ENCODE data around the gene OR6S1. TPM values are rescaled to one million over a fixed set of nuclear protein-coding genes. Genes with fewer than 3 reads are reported as not detected.

The OR6S1 gene
- polyA plus RNA-seq, 1 of the 3 experiments (the other 2 are of a cell fraction), result not detected

DNA sequence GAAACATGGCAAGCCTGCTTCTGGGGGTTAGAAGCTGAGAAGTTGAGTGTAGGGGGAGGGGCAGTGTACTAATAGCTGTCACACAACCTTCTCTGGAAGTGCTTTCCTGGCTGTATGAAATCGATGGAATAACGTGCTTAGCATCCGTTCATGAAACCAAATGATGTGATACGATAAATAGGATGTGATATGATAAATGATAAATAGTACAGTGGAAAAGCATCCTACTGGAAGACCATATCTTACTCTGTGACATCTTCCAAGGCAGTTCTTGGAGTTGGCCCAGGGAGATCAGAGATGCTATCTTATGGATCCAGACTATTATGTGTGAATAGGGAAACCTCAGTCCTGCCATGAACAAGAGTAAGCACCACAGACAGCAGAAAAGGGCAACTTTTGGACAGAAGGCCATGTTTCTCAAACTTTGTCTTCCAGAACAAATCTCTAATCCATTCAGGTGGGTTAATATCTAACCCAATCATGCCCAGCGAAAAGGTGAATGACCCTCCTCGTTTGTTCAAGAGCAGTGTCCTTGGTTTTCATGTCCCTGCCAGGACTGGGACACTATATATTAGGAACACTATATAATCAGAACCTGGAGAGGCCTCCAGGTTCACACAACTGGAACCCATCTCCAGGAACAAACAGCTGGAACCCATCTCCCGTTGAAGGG is 46.8 kb upstream of the OR6S1 start, which contains the start of gene ANG (continued):
- TF ChIP-seq, protein P1, sequence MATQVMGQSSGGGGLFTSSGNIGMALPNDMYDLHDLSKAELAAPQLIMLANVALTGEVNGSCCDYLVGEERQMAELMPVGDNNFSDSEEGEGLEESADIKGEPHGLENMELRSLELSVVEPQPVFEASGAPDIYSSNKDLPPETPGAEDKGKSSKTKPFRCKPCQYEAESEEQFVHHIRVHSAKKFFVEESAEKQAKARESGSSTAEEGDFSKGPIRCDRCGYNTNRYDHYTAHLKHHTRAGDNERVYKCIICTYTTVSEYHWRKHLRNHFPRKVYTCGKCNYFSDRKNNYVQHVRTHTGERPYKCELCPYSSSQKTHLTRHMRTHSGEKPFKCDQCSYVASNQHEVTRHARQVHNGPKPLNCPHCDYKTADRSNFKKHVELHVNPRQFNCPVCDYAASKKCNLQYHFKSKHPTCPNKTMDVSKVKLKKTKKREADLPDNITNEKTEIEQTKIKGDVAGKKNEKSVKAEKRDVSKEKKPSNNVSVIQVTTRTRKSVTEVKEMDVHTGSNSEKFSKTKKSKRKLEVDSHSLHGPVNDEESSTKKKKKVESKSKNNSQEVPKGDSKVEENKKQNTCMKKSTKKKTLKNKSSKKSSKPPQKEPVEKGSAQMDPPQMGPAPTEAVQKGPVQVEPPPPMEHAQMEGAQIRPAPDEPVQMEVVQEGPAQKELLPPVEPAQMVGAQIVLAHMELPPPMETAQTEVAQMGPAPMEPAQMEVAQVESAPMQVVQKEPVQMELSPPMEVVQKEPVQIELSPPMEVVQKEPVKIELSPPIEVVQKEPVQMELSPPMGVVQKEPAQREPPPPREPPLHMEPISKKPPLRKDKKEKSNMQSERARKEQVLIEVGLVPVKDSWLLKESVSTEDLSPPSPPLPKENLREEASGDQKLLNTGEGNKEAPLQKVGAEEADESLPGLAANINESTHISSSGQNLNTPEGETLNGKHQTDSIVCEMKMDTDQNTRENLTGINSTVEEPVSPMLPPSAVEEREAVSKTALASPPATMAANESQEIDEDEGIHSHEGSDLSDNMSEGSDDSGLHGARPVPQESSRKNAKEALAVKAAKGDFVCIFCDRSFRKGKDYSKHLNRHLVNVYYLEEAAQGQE (IDR thresholded peaks at IDR 0.05; ENCODE audit: low read depth, low read length), result no peak

DNA sequence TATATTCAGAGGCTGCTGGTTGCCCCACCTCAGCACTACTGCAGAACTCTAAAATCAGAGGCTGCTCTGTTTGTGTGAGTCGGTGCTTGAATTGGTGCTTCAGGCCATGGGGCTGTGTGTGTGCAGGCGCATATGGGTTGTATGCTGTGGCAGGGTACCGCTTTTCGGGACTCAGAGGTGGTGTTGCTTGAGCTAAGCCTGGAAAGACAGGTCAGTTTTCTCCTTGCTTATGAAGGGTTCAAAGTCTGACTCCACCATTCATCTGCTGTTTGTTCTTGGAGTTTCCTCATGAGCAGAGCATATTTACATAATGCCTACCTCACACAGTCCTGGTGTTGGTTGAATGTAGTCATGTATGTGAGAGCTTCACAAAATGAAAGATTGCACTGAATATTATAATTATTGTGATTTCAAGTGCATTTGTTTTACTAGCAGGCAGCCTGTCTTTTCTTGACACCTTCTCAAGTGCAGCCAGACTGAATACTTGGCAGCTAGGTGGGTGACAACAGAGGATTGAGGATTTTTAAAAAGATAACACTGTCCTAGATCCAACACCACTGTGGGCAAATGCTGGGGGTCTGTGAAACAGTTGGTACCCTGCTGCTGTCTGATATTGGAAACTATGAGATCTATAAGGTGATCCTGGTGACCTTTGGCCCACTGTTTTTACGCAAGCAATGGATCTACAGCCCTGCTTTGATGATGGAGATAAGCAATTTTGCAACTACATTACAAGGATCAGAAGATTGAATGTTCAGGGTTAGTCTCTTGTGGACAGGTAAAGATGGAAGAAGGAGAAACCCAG is 46.1 kb upstream of the OR6S1 start:
- DNase-seq, result no peak
- H3K27ac ChIP-seq (ENCODE audit: low read depth in 2 of 2, low read length in 1 of 2), result no peak overlapping the region
- no peaks in the 10 kb centered on the region for H3K27me3 ChIP-seq (ENCODE audit: insufficient read depth)
- H3K9me2 ChIP-seq, result no peaks in the 10 kb centered on the region
- H3F3A ChIP-seq (replicated peaks; ENCODE audit: insufficient read depth), result peaks cover 19% of the 10 kb centered on the region
- no peaks in the 10 kb centered on the region for H3K9me3 ChIP-seq
- H3K9ac ChIP-seq, result no peak overlapping the region
- no peak overlapping the region for H3K4me2 ChIP-seq
- no peaks in the 10 kb centered on the region for H3K79me2 ChIP-seq (ENCODE audit: insufficient read depth)
- H4K20me1 ChIP-seq (ENCODE audit: insufficient read depth), result no peaks in the 10 kb centered on the region
- POLR2A ChIA-PET, result no interaction called here
- H3K4me1 ChIP-seq (ENCODE audit: control insufficient read depth in 1 of 2, insufficient read depth in 2 of 2, low read depth in 1 of 2, low read length in 1 of 2), result peaks cover 0 to 11% of the 10 kb centered on the region in 2 experiments; a peak in 1 of 4 replicates
- no peaks in the 10 kb centered on the region for H3K36me3 ChIP-seq (replicated peaks in 1 of 2; ENCODE audit: control insufficient read depth in 1 of 2, insufficient read depth in 2 of 2, low read length in 1 of 2)
- 80% methylated on average over 4 of the region's 5 CpGs for WGBS (ENCODE audit: low lambda C conversion rate)
- H2AFZ ChIP-seq (ENCODE audit: low read depth), result no peak overlapping the region
- CTCF ChIA-PET, result interaction anchor here (1.5 kb wide), 1 partner anchor 79 kb away, joined by 3 read pairs; no protein-coding TSS in a partner anchor
- H3K4me3 ChIP-seq (ENCODE audit: low read depth in 2 of 2, low read length in 1 of 2), result no peak overlapping the region
- no peak for TF ChIP-seq CHD2 (IDR thresholded peaks at IDR 0.05; ENCODE audit: low read length, partially characterized antibody)
- TF ChIP-seq, protein P2, sequence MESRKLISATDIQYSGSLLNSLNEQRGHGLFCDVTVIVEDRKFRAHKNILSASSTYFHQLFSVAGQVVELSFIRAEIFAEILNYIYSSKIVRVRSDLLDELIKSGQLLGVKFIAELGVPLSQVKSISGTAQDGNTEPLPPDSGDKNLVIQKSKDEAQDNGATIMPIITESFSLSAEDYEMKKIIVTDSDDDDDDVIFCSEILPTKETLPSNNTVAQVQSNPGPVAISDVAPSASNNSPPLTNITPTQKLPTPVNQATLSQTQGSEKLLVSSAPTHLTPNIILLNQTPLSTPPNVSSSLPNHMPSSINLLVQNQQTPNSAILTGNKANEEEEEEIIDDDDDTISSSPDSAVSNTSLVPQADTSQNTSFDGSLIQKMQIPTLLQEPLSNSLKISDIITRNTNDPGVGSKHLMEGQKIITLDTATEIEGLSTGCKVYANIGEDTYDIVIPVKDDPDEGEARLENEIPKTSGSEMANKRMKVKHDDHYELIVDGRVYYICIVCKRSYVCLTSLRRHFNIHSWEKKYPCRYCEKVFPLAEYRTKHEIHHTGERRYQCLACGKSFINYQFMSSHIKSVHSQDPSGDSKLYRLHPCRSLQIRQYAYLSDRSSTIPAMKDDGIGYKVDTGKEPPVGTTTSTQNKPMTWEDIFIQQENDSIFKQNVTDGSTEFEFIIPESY (IDR thresholded peaks at IDR 0.05; ENCODE audit: borderline replicate concordance, low read depth), result no peak
- no peak for TF ChIP-seq FOXJ3 (CRISPR knock-in tag; IDR thresholded peaks at IDR 0.05)
- TF ChIP-seq, protein P3, sequence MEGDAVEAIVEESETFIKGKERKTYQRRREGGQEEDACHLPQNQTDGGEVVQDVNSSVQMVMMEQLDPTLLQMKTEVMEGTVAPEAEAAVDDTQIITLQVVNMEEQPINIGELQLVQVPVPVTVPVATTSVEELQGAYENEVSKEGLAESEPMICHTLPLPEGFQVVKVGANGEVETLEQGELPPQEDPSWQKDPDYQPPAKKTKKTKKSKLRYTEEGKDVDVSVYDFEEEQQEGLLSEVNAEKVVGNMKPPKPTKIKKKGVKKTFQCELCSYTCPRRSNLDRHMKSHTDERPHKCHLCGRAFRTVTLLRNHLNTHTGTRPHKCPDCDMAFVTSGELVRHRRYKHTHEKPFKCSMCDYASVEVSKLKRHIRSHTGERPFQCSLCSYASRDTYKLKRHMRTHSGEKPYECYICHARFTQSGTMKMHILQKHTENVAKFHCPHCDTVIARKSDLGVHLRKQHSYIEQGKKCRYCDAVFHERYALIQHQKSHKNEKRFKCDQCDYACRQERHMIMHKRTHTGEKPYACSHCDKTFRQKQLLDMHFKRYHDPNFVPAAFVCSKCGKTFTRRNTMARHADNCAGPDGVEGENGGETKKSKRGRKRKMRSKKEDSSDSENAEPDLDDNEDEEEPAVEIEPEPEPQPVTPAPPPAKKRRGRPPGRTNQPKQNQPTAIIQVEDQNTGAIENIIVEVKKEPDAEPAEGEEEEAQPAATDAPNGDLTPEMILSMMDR (IDR thresholded peaks at IDR 0.05), result no peak
- no peak for TF ChIP-seq EZH2phosphoT487 (IDR thresholded peaks at IDR 0.05; ENCODE audit: borderline replicate concordance, low read depth)
- TF ChIP-seq, protein P4, sequence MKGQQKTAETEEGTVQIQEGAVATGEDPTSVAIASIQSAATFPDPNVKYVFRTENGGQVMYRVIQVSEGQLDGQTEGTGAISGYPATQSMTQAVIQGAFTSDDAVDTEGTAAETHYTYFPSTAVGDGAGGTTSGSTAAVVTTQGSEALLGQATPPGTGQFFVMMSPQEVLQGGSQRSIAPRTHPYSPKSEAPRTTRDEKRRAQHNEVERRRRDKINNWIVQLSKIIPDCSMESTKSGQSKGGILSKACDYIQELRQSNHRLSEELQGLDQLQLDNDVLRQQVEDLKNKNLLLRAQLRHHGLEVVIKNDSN (IDR thresholded peaks at IDR 0.05; ENCODE audit: borderline replicate concordance, low read depth), result no peak
- no peak for TF ChIP-seq RCOR1 (IDR thresholded peaks at IDR 0.05; ENCODE audit: low read length)
- no peak for TF ChIP-seq JUND (IDR thresholded peaks at IDR 0.05)
- TF ChIP-seq, protein P5, sequence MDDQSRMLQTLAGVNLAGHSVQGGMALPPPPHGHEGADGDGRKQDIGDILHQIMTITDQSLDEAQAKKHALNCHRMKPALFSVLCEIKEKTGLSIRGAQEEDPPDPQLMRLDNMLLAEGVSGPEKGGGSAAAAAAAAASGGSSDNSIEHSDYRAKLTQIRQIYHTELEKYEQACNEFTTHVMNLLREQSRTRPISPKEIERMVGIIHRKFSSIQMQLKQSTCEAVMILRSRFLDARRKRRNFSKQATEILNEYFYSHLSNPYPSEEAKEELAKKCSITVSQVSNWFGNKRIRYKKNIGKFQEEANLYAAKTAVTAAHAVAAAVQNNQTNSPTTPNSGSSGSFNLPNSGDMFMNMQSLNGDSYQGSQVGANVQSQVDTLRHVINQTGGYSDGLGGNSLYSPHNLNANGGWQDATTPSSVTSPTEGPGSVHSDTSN (IDR thresholded peaks at IDR 0.05), result no peak
- TF ChIP-seq POLR2AphosphoS5 (IDR thresholded peaks at IDR 0.05; ENCODE audit: low read depth, low read length), result no peak
- no peak for TF ChIP-seq NRF1 (IDR thresholded peaks at IDR 0.05; ENCODE audit: low read depth, low read length)
- TF ChIP-seq YY1 (IDR thresholded peaks at IDR 0.05; ENCODE audit: low read depth), result no peak
- TF ChIP-seq, protein P6, sequence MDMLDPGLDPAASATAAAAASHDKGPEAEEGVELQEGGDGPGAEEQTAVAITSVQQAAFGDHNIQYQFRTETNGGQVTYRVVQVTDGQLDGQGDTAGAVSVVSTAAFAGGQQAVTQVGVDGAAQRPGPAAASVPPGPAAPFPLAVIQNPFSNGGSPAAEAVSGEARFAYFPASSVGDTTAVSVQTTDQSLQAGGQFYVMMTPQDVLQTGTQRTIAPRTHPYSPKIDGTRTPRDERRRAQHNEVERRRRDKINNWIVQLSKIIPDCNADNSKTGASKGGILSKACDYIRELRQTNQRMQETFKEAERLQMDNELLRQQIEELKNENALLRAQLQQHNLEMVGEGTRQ (IDR thresholded peaks at IDR 0.05; ENCODE audit: borderline replicate concordance, low read depth, low read length), result no peak
- TF ChIP-seq RAD21 (IDR thresholded peaks at IDR 0.05; ENCODE audit: low read length), result no peak
- TF ChIP-seq EP300 (IDR thresholded peaks at IDR 0.05; ENCODE audit: borderline replicate concordance in 1 of 2, low read depth in 1 of 2, low read length in 1 of 2), result no peak
- no peak for TF ChIP-seq TAF1 (IDR thresholded peaks at IDR 0.05; ENCODE audit: borderline replicate concordance, low read depth, low read length)
- TF ChIP-seq FOXM1 (IDR thresholded peaks at IDR 0.05; ENCODE audit: low read depth), result no peak
